Neural cell (in vitro differentiated cells): ENCODE measurements around the gene TGFBI. TPM values are rescaled to one million over a fixed set of nuclear protein-coding genes. Genes with fewer than 3 reads are reported as not detected.

Experiments
- H2AFZ ChIP-seq: fragments of 200-600, 300-800 bp; sonication (generic), shearing (Covaris generic); 2 replicates; pipeline ENCODE4 v1.6.0; 2014; ENCODE audit warnings: low read depth, mild to moderate bottlenecking, antibody characterized with exemption, low read length, moderate library complexity
- H3F3A ChIP-seq: fragments of 200-600 bp; shearing (Covaris generic); 2 replicates; pipeline ENCODE4 v1.6.1; 2016; ENCODE audit warnings: mild to moderate bottlenecking, moderate library complexity, mixed read lengths, antibody characterized with exemption, low read length; ENCODE audit not compliant: insufficient read depth, poor library complexity, severe bottlenecking
- H3K27ac ChIP-seq: fragments of 200-600, 300-800 bp; sonication (generic), shearing (Covaris generic); 2 replicates; pipeline ENCODE4 v1.5.1; 2014; ENCODE audit warnings: mild to moderate bottlenecking, low read length, moderate library complexity
- H3K27me3 ChIP-seq: fragments of 300-800, 200-600 bp; sonication (generic), shearing (Covaris generic); 2 replicates; pipeline ENCODE4 v1.6.0; 2014; ENCODE audit warnings: mild to moderate bottlenecking, low read depth, low read length, moderate library complexity; ENCODE audit not compliant: insufficient read depth
- H3K36me3 ChIP-seq: fragments of 300-800, 200-600 bp; sonication (generic), shearing (Covaris generic); 2 replicates; pipeline ENCODE4 v1.5.1; 2014; ENCODE audit warnings: mild to moderate bottlenecking, antibody characterized with exemption, low read length, moderate library complexity; ENCODE audit not compliant: insufficient read depth
- H3K4me2 ChIP-seq: fragments of 300-800, 200-600 bp; sonication (generic), shearing (Covaris generic); 2 replicates; pipeline ENCODE4 v1.6.0; 2014; ENCODE audit warnings: mild to moderate bottlenecking, low read length
- H3K4me3 ChIP-seq: fragments of 300-800, 200-600 bp; sonication (generic), shearing (Covaris generic); 2 replicates; pipeline ENCODE4 v1.5.1; 2014; ENCODE audit warnings: mild to moderate bottlenecking, low read length, moderate library complexity
- H3K79me2 ChIP-seq: fragments of 200-600 bp; shearing (Covaris generic); replicated peaks from 2 replicates; pipeline ENCODE4 v1.6.0; 2014; ENCODE audit warnings: mild to moderate bottlenecking, low read length, moderate library complexity; ENCODE audit not compliant: insufficient read depth
- H3K9ac ChIP-seq: fragments of 300-800, 200-600 bp; sonication (generic), shearing (Covaris generic); 2 replicates; pipeline ENCODE4 v1.6.1; 2016; ENCODE audit warnings: mild to moderate bottlenecking, low read length, mixed read lengths
- H3K9me2 ChIP-seq: fragments of 200-600 bp; shearing (Covaris generic); 2 replicates; pipeline ENCODE4 v1.6.1; 2016; ENCODE audit warnings: mild to moderate bottlenecking, low read length, mixed read lengths; ENCODE audit not compliant: insufficient read depth
- H3K9me3 ChIP-seq: fragments of 200-600, 300-800 bp; sonication (generic), shearing (Covaris generic); 2 replicates; pipeline ENCODE4 v1.6.1; 2016; ENCODE audit warnings: mild to moderate bottlenecking, mixed run types, low read length, moderate library complexity, mixed read lengths
- H4K20me1 ChIP-seq: fragments of 200-600 bp; shearing (Covaris generic); 2 replicates; pipeline ENCODE4 v1.6.1; 2016; ENCODE audit warnings: mild to moderate bottlenecking, mixed run types; ENCODE audit not compliant: insufficient read depth
- CTCF ChIP-seq: fragments of 450-650 bp; IDR thresholded peaks from 2 replicates; pipeline ENCODE4 v1.5.1; 2014; ENCODE audit warnings: antibody characterized with exemption, mild to moderate bottlenecking, moderate library complexity; ENCODE audit not compliant: poor library complexity, severe bottlenecking
- EP300 ChIP-seq: fragments of 450-650 bp; conservative IDR thresholded peaks from 2 replicates; pipeline ENCODE4 v1.6.1; 2014; ENCODE audit warnings: antibody characterized with exemption, mild to moderate bottlenecking, moderate library complexity; ENCODE audit not compliant: poor library complexity, severe bottlenecking
- EZH2 ChIP-seq: fragments of 200-600, 300-800 bp; shearing (Covaris generic), sonication (generic); IDR thresholded peaks from 2 replicates; pipeline ENCODE4 v1.6.1; 2014; ENCODE audit warnings: antibody characterized with exemption, low read length, borderline replicate concordance, mild to moderate bottlenecking; ENCODE audit not compliant: insufficient read depth, poor library complexity, severe bottlenecking
- MXI1 ChIP-seq: fragments of 450-650 bp; conservative IDR thresholded peaks from 2 replicates; pipeline ENCODE4 v1.6.1; 2014; ENCODE audit warnings: antibody characterized with exemption, mild to moderate bottlenecking; ENCODE audit not compliant: poor library complexity, severe bottlenecking
- POLR2AphosphoS5 ChIP-seq: IDR thresholded peaks from 2 replicates; pipeline ENCODE4 v1.6.1; 2012
- RAD21 ChIP-seq: fragments of 450-650 bp; conservative IDR thresholded peaks from 2 replicates; pipeline ENCODE4 v1.6.1; 2014; ENCODE audit warnings: antibody characterized with exemption, mild to moderate bottlenecking, moderate library complexity
- REST ChIP-seq: IDR thresholded peaks from 2 replicates; pipeline ENCODE4 v1.6.1; 2012; ENCODE audit warnings: borderline replicate concordance
- SMC3 ChIP-seq: fragments of 450-650 bp; conservative IDR thresholded peaks from 2 replicates; pipeline ENCODE4 v1.6.1; 2014; ENCODE audit warnings: antibody characterized with exemption, mild to moderate bottlenecking, moderate library complexity; ENCODE audit not compliant: poor library complexity
- TAF1 ChIP-seq: IDR thresholded peaks from 2 replicates; pipeline ENCODE4 v1.6.1; 2012; ENCODE audit warnings: low read depth
- polyA plus RNA-seq: library from polyadenylated mRNA; depleted of rRNA; stranded (reverse); fragments of >200 nt; gene quantifications from 2 replicates; pipeline ENCODE4 v1.2.3, GENCODE V29; 2014

The TGFBI gene
- polyA plus RNA-seq, 1 donor from 2014 or later: 0.71 TPM

- no peak overlapping the region for H3K9ac ChIP-seq
- H3K9me3 ChIP-seq: no peaks in the 10 kb centered on the region
- H3K79me2 ChIP-seq: no peaks in the 10 kb centered on the region
- H2AFZ ChIP-seq: no peak overlapping the region
- H3K27ac ChIP-seq: no peak overlapping the region
- H3K27me3 ChIP-seq: no peaks in the 10 kb centered on the region
- H3K4me2 ChIP-seq: no peak overlapping the region
- no peak overlapping the region for H3K4me3 ChIP-seq
- TF ChIP-seq POLR2AphosphoS5 (no peak), RAD21 (no peak), MXI1 (no peak), EZH2 (no peak), SMC3 (no peak), TAF1 (no peak), REST (no peak), CTCF (no peak), EP300 (no peak)
- H3K36me3 ChIP-seq: no peaks in the 10 kb centered on the region
- no peaks in the 10 kb centered on the region for H3K9me2 ChIP-seq
- H4K20me1 ChIP-seq: no peaks in the 10 kb centered on the region
- no peaks in the 10 kb centered on the region for H3F3A ChIP-seq
These were observed 28.7 kb downstream of the TGFBI start for GRCh38 chr5:136057401-136058038.

- Histone ChIP-seq H3K9me3 (no peaks in the 10 kb centered on the region), H3K36me3 (no peaks in the 10 kb centered on the region), H4K20me1 (no peaks in the 10 kb centered on the region), H3K9me2 (no peaks in the 10 kb centered on the region), H3K27me3 (no peaks in the 10 kb centered on the region), H3K4me2 (no peak overlapping the region), H3K79me2 (no peaks in the 10 kb centered on the region), H3K9ac (no peak overlapping the region), H3F3A (no peaks in the 10 kb centered on the region), H3K4me3 (no peak overlapping the region), H2AFZ (no peak overlapping the region), H3K27ac (no peak overlapping the region)
- TF ChIP-seq REST (no peak), POLR2AphosphoS5 (no peak), CTCF (no peak), RAD21 (no peak), MXI1 (no peak), SMC3 (no peak), EZH2 (no peak), EP300 (no peak), TAF1 (no peak)
These were observed 29.5 kb downstream of the TGFBI start for GRCh38 chr5:136058039-136058971.
